SK-N-SH treated with all-trans-retinoic acid at 6 μM for 48 hours (cell line): ENCODE data around the gene CRYBA2.

Source experiments
- ATAC-seq: fragments of 200-7000 bp; cut with Tn5 transposase; 3 replicates; pipeline ENCODE4 v1.9.1; 2020; ENCODE audit warnings: mild to moderate bottlenecking, moderate library complexity
- ARNTL ChIP-seq: fragments of 450-650 bp; formaldehyde crosslinking; IDR thresholded peaks from 2 replicates; pipeline ENCODE4 v1.5.0; 2020; ENCODE audit warnings: low read depth, mild to moderate bottlenecking, moderate library complexity, borderline replicate concordance
- BACH2 ChIP-seq: fragments of 250-450 bp; sonication (Bioruptor Pico); IDR thresholded peaks from 2 replicates; pipeline ENCODE4 v1.9.0; 2021; ENCODE audit warnings: mild to moderate bottlenecking, borderline replicate concordance
- CREB5 ChIP-seq: fragments of 250-450 bp; sonication (Bioruptor Pico); IDR thresholded peaks from 2 replicates; pipeline ENCODE4 v1.5.1; 2020; ENCODE audit warnings: low read depth, mild to moderate bottlenecking, moderate library complexity
- CSRNP3 ChIP-seq: fragments of 250-450 bp; sonication (Bioruptor Pico); IDR thresholded peaks from 2 replicates; pipeline ENCODE4 v1.5.1; 2021; ENCODE audit warnings: mild to moderate bottlenecking, moderate library complexity
- ESRRG ChIP-seq: fragments of 250-450 bp; sonication (Bioruptor Pico); IDR thresholded peaks from 2 replicates; pipeline ENCODE4 v1.6.1; 2021; ENCODE audit warnings: mild to moderate bottlenecking
- GLIS3 ChIP-seq: fragments of 250-450 bp; sonication (Bioruptor Pico); IDR thresholded peaks from 2 replicates; pipeline ENCODE4 v1.5.0; 2020; ENCODE audit warnings: mild to moderate bottlenecking, moderate library complexity
- ISL1 ChIP-seq: fragments of 250-450 bp; sonication (Bioruptor Pico); IDR thresholded peaks from 2 replicates; pipeline ENCODE4 v2.1.2; 2022; ENCODE audit warnings: mild to moderate bottlenecking, moderate library complexity
- OSR1 ChIP-seq: fragments of 250-450 bp; sonication (Bioruptor Pico); IDR thresholded peaks from 2 replicates; pipeline ENCODE4 v1.8.0; 2022; ENCODE audit warnings: moderate library complexity, mild to moderate bottlenecking, inconsistent platforms
- PATZ1 ChIP-seq: fragments of 250-450 bp; sonication (Bioruptor Pico); IDR thresholded peaks from 2 replicates; pipeline ENCODE4 v1.8.0; 2020; ENCODE audit warnings: mild to moderate bottlenecking, moderate library complexity, borderline replicate concordance
- POU6F1 ChIP-seq: fragments of 250-450 bp; sonication (Bioruptor Pico); IDR thresholded peaks from 2 replicates; pipeline ENCODE4 v1.8.0; 2021; ENCODE audit warnings: low read depth, mild to moderate bottlenecking, moderate library complexity, borderline replicate concordance
- RARB ChIP-seq: fragments of 250-450 bp; sonication (Bioruptor Pico); IDR thresholded peaks from 2 replicates; pipeline ENCODE4 v1.8.0; 2021; ENCODE audit warnings: mild to moderate bottlenecking, moderate library complexity
- SNAI2 ChIP-seq: fragments of 250-450 bp; sonication (Bioruptor Pico); IDR thresholded peaks from 2 replicates; pipeline ENCODE4 v1.5.0; 2020; ENCODE audit warnings: mild to moderate bottlenecking, moderate library complexity
- TCF4 ChIP-seq: fragments of 250-450 bp; sonication (Bioruptor Pico); IDR thresholded peaks from 2 replicates; pipeline ENCODE4 v1.8.0; 2021; ENCODE audit warnings: mild to moderate bottlenecking, moderate library complexity, borderline replicate concordance
- TOX ChIP-seq: fragments of 250-450 bp; sonication (Bioruptor Pico); IDR thresholded peaks from 2 replicates; pipeline ENCODE4 v1.8.0; 2021; ENCODE audit warnings: mild to moderate bottlenecking, moderate library complexity, borderline replicate concordance
- ZC3H10 ChIP-seq: fragments of 250-450 bp; sonication (Bioruptor Pico); IDR thresholded peaks from 2 replicates; pipeline ENCODE4 v1.5.1; 2021; ENCODE audit warnings: mild to moderate bottlenecking, moderate library complexity
- ZNF70 ChIP-seq: fragments of 450-650 bp; formaldehyde crosslinking; IDR thresholded peaks from 2 replicates; pipeline ENCODE4 v1.5.0; 2020; ENCODE audit warnings: mild to moderate bottlenecking, moderate library complexity
- ZNF8 ChIP-seq: fragments of 450-650 bp; formaldehyde crosslinking; IDR thresholded peaks from 2 replicates; pipeline ENCODE4 v1.5.0; 2020; ENCODE audit warnings: mild to moderate bottlenecking, moderate library complexity
- TF ChIP-seq, protein P1 (sequence below): fragments of 250-450 bp; sonication (Bioruptor Pico); IDR thresholded peaks from 2 replicates; pipeline ENCODE4 v1.5.0; 2020; ENCODE audit warnings: mild to moderate bottlenecking, moderate library complexity

CRYBA2 gene

DNA sequence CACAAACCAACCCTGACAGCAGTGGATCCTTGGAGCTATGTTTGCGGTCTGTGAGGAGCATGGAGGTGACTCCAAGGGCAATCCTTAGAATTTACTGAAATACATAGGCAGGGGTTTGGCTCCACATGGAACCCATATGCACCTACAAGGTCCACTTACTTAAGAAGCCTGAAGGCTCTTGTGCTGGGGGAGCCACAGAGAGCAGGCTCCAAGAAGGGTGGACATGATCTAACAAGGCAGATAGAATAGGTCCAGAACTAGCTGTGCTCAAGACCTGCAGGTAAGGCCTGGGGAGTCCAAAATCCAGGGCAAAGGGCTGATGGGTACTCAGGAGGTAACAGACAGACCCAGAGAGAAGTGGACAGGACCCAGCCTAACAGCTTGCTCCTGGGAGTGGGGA lies 34.9 kb downstream of the CRYBA2 start:
- ATAC-seq: no peak
- no peak for TF ChIP-seq ZC3H10 (CRISPR knock-in tag)
- TF ChIP-seq, protein P1, sequence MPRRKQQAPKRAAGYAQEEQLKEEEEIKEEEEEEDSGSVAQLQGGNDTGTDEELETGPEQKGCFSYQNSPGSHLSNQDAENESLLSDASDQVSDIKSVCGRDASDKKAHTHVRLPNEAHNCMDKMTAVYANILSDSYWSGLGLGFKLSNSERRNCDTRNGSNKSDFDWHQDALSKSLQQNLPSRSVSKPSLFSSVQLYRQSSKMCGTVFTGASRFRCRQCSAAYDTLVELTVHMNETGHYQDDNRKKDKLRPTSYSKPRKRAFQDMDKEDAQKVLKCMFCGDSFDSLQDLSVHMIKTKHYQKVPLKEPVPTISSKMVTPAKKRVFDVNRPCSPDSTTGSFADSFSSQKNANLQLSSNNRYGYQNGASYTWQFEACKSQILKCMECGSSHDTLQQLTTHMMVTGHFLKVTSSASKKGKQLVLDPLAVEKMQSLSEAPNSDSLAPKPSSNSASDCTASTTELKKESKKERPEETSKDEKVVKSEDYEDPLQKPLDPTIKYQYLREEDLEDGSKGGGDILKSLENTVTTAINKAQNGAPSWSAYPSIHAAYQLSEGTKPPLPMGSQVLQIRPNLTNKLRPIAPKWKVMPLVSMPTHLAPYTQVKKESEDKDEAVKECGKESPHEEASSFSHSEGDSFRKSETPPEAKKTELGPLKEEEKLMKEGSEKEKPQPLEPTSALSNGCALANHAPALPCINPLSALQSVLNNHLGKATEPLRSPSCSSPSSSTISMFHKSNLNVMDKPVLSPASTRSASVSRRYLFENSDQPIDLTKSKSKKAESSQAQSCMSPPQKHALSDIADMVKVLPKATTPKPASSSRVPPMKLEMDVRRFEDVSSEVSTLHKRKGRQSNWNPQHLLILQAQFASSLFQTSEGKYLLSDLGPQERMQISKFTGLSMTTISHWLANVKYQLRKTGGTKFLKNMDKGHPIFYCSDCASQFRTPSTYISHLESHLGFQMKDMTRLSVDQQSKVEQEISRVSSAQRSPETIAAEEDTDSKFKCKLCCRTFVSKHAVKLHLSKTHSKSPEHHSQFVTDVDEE (CRISPR knock-in tag): no peak
- no peak for TF ChIP-seq BACH2 (CRISPR knock-in tag)
- no peak for TF ChIP-seq POU6F1
- no peak for TF ChIP-seq ESRRG
- no peak for TF ChIP-seq SNAI2 (CRISPR knock-in tag)
- no peak for TF ChIP-seq TCF4 (CRISPR knock-in tag)
- TF ChIP-seq ISL1: no peak
- no peak for TF ChIP-seq CSRNP3
- no peak for TF ChIP-seq CREB5 (CRISPR knock-in tag)
- TF ChIP-seq PATZ1: no peak
- no peak for TF ChIP-seq ZNF8 (CRISPR knock-in tag)
- no peak for TF ChIP-seq ZNF70 (CRISPR knock-in tag)

DNA sequence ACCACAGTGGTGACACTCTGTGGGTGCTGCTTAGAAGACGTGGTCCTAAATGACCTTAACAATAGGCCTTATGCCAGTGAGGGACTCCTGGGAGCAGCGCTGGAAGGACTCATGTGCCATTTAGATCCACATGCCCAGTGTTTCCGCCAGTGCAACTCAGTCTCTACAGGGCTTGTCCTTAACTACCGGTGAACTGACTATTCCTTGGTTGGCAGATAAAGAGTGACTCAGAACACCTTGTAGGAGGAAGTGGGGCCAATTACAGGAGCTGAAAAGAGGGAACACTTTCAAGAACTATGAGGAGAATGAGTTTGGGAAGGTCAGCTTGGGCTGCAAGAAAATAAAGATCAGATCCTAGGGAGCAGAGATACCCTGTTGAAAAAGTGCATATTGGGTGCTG lies 35.6 kb downstream of the CRYBA2 start:
- ATAC-seq: no peak
- TF ChIP-seq POU6F1: no peak
- TF ChIP-seq ARNTL (CRISPR knock-in tag): no peak
- no peak for TF ChIP-seq RARB
- no peak for TF ChIP-seq ESRRG
- no peak for TF ChIP-seq TOX (CRISPR knock-in tag)
- TF ChIP-seq OSR1 (CRISPR knock-in tag): no peak
- TF ChIP-seq GLIS3: no peak
- TF ChIP-seq, protein P1 (CRISPR knock-in tag): no peak
